OCI-LY3 (cell line): ENCODE measurements around the gene CDH23.

Experiments
- EZH2phosphoT487 ChIP-seq: fragments of 200-600 bp; shearing (Covaris generic); IDR thresholded peaks from 2 replicates; pipeline ENCODE4 v1.6.1; 2018; ENCODE audit warnings: antibody characterized with exemption, mixed run types, low read depth
- TF ChIP-seq, protein P1 (sequence below): fragments of 200-600, 300-600 bp; sonication (generic); IDR thresholded peaks from 2 replicates; pipeline ENCODE4 v1.5.1; 2014; ENCODE audit warnings: antibody characterized with exemption, low read length, low read depth

DNA sequence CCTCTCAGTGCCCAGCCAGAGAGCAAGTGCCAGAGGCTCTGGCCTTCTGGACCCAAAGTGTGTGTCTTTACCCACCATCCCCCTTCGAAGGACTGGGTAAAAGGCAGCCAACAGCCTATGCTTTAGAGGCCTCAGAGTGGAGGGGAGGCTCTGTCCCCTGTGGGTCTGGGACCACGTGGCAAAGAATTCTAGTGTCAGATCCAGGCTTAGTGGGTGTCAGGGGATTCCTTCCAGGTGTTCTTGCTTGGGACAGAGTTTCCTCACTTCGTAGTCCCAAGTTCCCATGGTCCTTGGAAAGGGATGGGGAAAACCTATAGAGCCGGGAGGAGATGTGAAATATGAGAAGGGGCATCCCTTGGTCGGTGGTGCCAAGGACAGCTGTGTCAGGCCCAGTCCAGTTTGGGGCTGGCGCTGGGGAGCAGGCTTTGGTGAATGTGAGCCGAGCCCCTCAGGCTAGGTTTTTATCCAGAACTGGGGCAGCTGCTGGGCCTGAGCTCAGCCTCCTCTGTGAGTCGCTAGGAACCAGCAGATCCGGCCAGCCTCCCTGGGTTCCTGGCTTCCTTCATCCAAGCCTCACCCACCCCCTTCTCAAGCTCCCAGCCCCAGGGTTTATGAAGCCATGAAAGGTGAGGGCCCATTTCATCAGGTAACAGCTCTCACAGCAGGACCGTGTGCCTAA is 251.7 kb downstream of the CDH23 start:
- TF ChIP-seq, protein P1, sequence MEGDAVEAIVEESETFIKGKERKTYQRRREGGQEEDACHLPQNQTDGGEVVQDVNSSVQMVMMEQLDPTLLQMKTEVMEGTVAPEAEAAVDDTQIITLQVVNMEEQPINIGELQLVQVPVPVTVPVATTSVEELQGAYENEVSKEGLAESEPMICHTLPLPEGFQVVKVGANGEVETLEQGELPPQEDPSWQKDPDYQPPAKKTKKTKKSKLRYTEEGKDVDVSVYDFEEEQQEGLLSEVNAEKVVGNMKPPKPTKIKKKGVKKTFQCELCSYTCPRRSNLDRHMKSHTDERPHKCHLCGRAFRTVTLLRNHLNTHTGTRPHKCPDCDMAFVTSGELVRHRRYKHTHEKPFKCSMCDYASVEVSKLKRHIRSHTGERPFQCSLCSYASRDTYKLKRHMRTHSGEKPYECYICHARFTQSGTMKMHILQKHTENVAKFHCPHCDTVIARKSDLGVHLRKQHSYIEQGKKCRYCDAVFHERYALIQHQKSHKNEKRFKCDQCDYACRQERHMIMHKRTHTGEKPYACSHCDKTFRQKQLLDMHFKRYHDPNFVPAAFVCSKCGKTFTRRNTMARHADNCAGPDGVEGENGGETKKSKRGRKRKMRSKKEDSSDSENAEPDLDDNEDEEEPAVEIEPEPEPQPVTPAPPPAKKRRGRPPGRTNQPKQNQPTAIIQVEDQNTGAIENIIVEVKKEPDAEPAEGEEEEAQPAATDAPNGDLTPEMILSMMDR: no peak
- TF ChIP-seq EZH2phosphoT487: no peak
